Pancreas (tissue), 10 donors: ENCODE measurements around the gene SKIC8. TPM values are rescaled to one million over a fixed set of nuclear protein-coding genes. Genes with fewer than 3 reads are reported as not detected.

ENCODE experiments used
- ATAC-seq, 4 donors: fragments of 200-7000 bp; cut with Tn5 transposase; one replicate each; pipeline versions ENCODE4 v1.8.0 to v1.9.1; 2020; ENCODE audit warnings: mild to moderate bottlenecking in 4 of 4, moderate library complexity in 4 of 4
- DNase-seq, 6 donors: peaks; one replicate each; pipeline ENCODE4 v3.0.0-alpha.2; 2020
- FAIRE-seq: peaks from 2 replicates; lab custom pipeline; 2012; peaks lifted over from hg19 to GRCh38; lab: Jason Lieb, UNC
- H3K27ac ChIP-seq, 4 donors: fragments of 200-600 bp; sonication (generic); 1 replicate in 3 of 4; 2 replicates in 1 of 4; pipeline versions ENCODE4 v1.5.0 to v1.8.0; 2020
- H3K27me3 ChIP-seq, 4 donors: fragments of 200-600 bp; one replicate each; pipeline ENCODE4 v1.8.0; 2021
- H3K36me3 ChIP-seq, 3 donors: fragments of 200-600 bp; sonication (generic) in 1 of 3; one replicate each; pipeline versions ENCODE4 v1.5.0 to v1.8.0; 2020 to 2021
- H3K4me1 ChIP-seq, 3 donors: fragments of 200-600 bp; one replicate each; pipeline ENCODE4 v1.8.0; 2021
- H3K4me3 ChIP-seq, 4 donors: fragments of 200-600 bp; sonication (generic) in 2 of 4; one replicate each; pipeline versions ENCODE4 v1.5.0 to v1.8.0; 2020 to 2021
- H3K9me3 ChIP-seq, 4 donors: fragments of 200-600 bp; one replicate each; pipeline ENCODE4 v1.8.0; 2021
- CTCF ChIP-seq, 4 donors: fragments of 200-600 bp; sonication (generic) in 3 of 4; IDR thresholded peaks; one replicate each; pipeline versions ENCODE4 v1.5.0 to v1.8.0; 2021; ENCODE audit warnings: antibody characterized with exemption in 4 of 4
- WGBS, 2 donors: extraction: QIAGEN DNeasy Blood & Tissue Kit; methylation state at CpG; one replicate each; pipeline ENCODE4 v1.1.7; 2013; 5-methylcytosine and 5-hydroxymethylcytosine counted together
- intact Hi-C, 3 donors: fragments of 100-400 bp; cut with DNase I; formaldehyde crosslinking; loops; one replicate each; pipeline versions ENCODE4 v1.11.1 to v1.14.2; 2022
- polyA plus RNA-seq, 2 donors: library from polyadenylated mRNA; stranded (reverse); fragments of 200-250 nt; gene quantifications; one replicate each; pipeline ENCODE4 v1.2.3, GENCODE V29; 2013
- total RNA-seq, 6 donors: library from RNA; stranded (reverse); fragmentation: NEBNext Ultra II Directional in 4 of 6; extraction: Animal tissue kit (Norgen Biotek cat#: 25700) in 4 of 6; gene quantifications; one replicate each; pipeline versions ENCODE4 v1.2.1 to v1.2.4, GENCODE V29; 2021 to 2023
- donor health status: healthy with polysubstance abuse.
- donor health status: DM: no; HTN: no; CAD: no; lungs with moderate emphysema.
- donor health status: DM: no; HTN: no; CAD: no.
- donor health status: control.
- donor health status: control.
- donor health status: Bipolar disorder and iron deficiency.
- donor health status: DM: yes; HTN: yes; CAD: no.
- donor health status: DM: no; HTN: no; CAD: no.
- donor health status: DM: no; HTN: no; CAD: no.
- donor health status: DM: yes; HTN: yes; CAD: no.

The SKIC8 gene
- total and polyA plus RNA-seq, 8 donors, result 17.2 to 44.6 (median 21.2) TPM

GRCh38 chr15:78244893-78245292 is 54.5 kb downstream of the SKIC8 start:
- no peak for TF ChIP-seq CTCF (IDR thresholded peaks at IDR 0.05)
- Histone ChIP-seq H3K4me1 (no peaks in the 10 kb centered on the region), H3K27ac (no peak overlapping the region), H3K27me3 (no peaks in the 10 kb centered on the region), H3K4me3 (no peak overlapping the region), H3K36me3 (no peaks in the 10 kb centered on the region), H3K9me3 (no peaks in the 10 kb centered on the region)
- DNase-seq (no peak), ATAC-seq (no peak), FAIRE-seq (no peak)
- intact Hi-C loops, result loop anchor here in 1 of 3 donors (5.0 to 10.0 kb wide), 3 partner anchors 68 to 280 kb away; no protein-coding TSS in a partner anchor
- WGBS, 2 donors, result 58 to 63% methylated on average over 7 of the region's 7 CpGs

DNA sequence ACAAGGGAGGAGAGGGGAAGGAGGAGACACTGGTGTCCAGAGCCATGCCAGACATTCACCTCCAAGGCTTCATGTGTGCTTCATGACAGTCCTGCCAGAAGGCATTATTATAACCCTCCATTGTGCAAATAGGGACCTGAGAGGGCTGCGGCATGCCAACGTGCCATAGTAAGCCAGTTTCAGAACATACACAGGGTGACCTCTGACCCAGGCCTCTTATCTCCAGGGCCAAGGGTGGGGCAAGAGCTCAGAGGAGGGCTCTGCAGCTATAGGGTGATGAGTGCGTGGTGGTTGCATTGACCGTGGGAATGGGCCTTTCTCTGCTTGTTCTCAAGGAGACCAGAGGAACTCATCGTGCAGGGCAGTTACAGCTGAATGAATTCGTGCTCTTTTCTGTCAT is 55.3 kb downstream of the SKIC8 start:
- WGBS, 2 donors, result 68 to 75% methylated on average over 6 of the region's 6 CpGs
- Histone ChIP-seq H3K4me1 (no peaks in the 10 kb centered on the region), H3K36me3 (no peaks in the 10 kb centered on the region), H3K27ac (no peak overlapping the region), H3K9me3 (no peaks in the 10 kb centered on the region), H3K4me3 (no peak overlapping the region), H3K27me3 (no peaks in the 10 kb centered on the region)
- DNase-seq (no peak), ATAC-seq (no peak), FAIRE-seq (no peak)
- intact Hi-C loops, result loop anchor here in 1 of 3 donors (5.0 to 10.0 kb wide), 3 partner anchors 67 to 279 kb away; no protein-coding TSS in a partner anchor
- no peak for TF ChIP-seq CTCF (IDR thresholded peaks at IDR 0.05)

- H3K27ac ChIP-seq, result no peak overlapping the region
- intact Hi-C loops, result loop anchor here in 2 of 3 donors (2.0 to 10.0 kb wide), 4 partner anchors 66 to 279 kb away; no protein-coding TSS in a partner anchor
- ATAC-seq, result peak; percentile 55 to 71 (median 62)
Observed at GRCh38 chr15:78243491-78243941, 55.9 kb downstream of the SKIC8 start.

DNA sequence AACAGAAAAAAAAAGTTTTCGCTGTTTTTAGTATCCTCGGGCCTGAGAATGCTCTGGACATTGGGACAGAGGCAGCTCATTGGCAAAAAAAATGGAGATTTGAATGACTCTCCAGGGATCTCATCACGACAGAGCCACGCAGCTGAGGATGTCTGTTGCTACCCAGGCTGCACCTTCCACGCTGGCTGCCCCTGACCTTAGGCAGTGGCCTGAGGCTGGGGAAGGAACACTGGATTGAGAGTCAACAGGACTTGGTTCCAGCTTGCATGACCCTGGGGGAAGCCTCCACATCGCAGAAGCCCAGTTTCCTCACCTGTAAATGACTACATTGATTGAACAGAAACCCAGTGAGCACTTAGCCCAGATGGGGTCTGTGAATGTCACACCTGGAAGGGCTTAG is 56.4 kb downstream of the SKIC8 start:
- Histone ChIP-seq H3K4me1 (no peaks in the 10 kb centered on the region), H3K9me3 (no peaks in the 10 kb centered on the region), H3K36me3 (no peaks in the 10 kb centered on the region), H3K4me3 (no peak overlapping the region), H3K27ac (no peak overlapping the region), H3K27me3 (no peaks in the 10 kb centered on the region)
- FAIRE-seq (no peak), ATAC-seq (no peak), DNase-seq (no peak)
- intact Hi-C loops, result loop anchor here in 2 of 3 donors (2.0 to 10.0 kb wide), 4 partner anchors 66 to 278 kb away; no protein-coding TSS in a partner anchor
- 67 to 80% methylated on average over 5 to 6 of the region's 6 CpGs for WGBS, 2 donors
- no peak for TF ChIP-seq CTCF (IDR thresholded peaks at IDR 0.05)

More at GRCh38 chr15:78243491-78243941, 55.9 kb downstream of the SKIC8 start:
- Histone ChIP-seq H3K4me1 (no peaks in the 10 kb centered on the region), H3K36me3 (no peaks in the 10 kb centered on the region), H3K27me3 (no peaks in the 10 kb centered on the region), H3K4me3 (no peak overlapping the region), H3K9me3 (no peaks in the 10 kb centered on the region)
- no peak for TF ChIP-seq CTCF (IDR thresholded peaks at IDR 0.05)
- peak; percentile 44 to 79 (median 61) for DNase-seq
- FAIRE-seq, result no peak
- WGBS, 2 donors, result 24 to 26% methylated on average over 6 of the region's 6 CpGs

GRCh38 chr15:78242128-78242527 is 57.3 kb downstream of the SKIC8 start:
- no peaks in the 10 kb centered on the region for H3K27me3 ChIP-seq
- DNase-seq (no peak), ATAC-seq (no peak), FAIRE-seq (no peak)
- intact Hi-C loops, result loop anchor here in 2 of 3 donors (2.0 to 10.0 kb wide), 4 partner anchors 65 to 277 kb away; no protein-coding TSS in a partner anchor
- no peak overlapping the region for H3K4me3 ChIP-seq
- H3K36me3 ChIP-seq, result no peaks in the 10 kb centered on the region
- WGBS, 2 donors, result 57 to 73% methylated on average over 5 of the region's 5 CpGs
- no peak overlapping the region for H3K27ac ChIP-seq
- no peaks in the 10 kb centered on the region for H3K9me3 ChIP-seq
- no peaks in the 10 kb centered on the region for H3K4me1 ChIP-seq
- no peak for TF ChIP-seq CTCF (IDR thresholded peaks at IDR 0.05)
